ENCODE results near the gene S100A2. TPM values are rescaled to one million over a fixed set of nuclear protein-coding genes. Genes with fewer than 3 reads are reported as not detected.

S100A2 gene
- total and polyA plus RNA-seq, 2 donors (not counting 3 experiments of a cell fraction or from before 2014, with no cell fraction given), result 4.0 to 4.3 TPM

DNA sequence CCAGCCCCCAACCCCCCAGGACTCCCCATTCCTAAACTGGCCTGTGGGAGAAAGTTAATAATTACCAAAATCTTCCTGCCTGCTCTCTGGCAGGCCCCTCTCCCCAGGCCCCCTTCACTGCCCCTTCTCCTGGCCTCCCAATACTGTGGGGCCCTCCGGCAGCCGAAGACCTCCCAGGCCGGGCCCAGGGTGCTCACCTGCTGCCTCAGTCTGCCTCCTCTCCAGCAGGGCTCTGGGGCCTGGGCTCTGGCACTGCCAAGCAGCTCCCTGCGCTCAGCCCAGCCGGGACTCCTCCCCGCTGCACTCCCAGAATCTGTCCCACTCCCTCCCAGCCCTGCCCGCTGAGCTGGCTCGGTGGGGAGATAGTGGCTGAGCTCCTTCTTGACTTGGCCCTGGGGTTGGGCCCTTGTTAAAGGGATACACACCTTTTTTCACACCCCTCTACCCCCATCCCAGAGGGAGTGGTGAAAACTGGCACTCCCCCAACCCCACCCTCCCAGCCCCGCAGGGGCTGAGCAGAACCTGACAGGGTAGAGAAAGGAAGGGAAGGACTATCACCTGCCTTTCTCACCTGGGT, 47.2 kb upstream of the S100A2 start, which contains the start of gene S100A16:
Gene S100A16, minus strand, starts transcription at position 383 of the 577 bp plus-strand sequence. CDS start 4,986 bp downstream, outside the sequence.
- Histone ChIP-seq H3K9ac (replicated peaks; ENCODE audit: extremely low read depth, insufficient read depth, low read length) (peak within 1 kb of the TSS; percentile 70), H3K4me1 (ENCODE audit: control insufficient read depth, extremely low read depth, insufficient read depth, low read length) (peaks cover 24% of the 10 kb centered on the region), H3K4me3 (replicated peaks in 1 of 3; ENCODE audit: insufficient read depth in 1 of 3, low read depth in 1 of 3, low read length in 3 of 3) (peak within 1 kb of the TSS; percentile 32 to 62 (median 37)), H3K27ac (ENCODE audit: insufficient read depth, low read depth, low read length) (peak within 1 kb of the TSS; percentile 42), H3K27me3 (ENCODE audit: control insufficient read depth in 2 of 2, insufficient read depth in 2 of 2, low read length in 2 of 2) (no peaks in the 10 kb centered on the region), H3K4me2 (ENCODE audit: insufficient read depth, low read length) (peak within 1 kb of the TSS; percentile 51), H3K9me1 (replicated peaks; ENCODE audit: control insufficient read depth, extremely low read depth, insufficient read depth, low read length) (no peaks in the 10 kb centered on the region), H4K20me1 (replicated peaks; ENCODE audit: control insufficient read depth, extremely low read depth, insufficient read depth, low read length) (no peaks in the 10 kb centered on the region), H2AFZ (ENCODE audit: low read depth, low read length) (no peak within 1 kb of the TSS), H3K79me2 (ENCODE audit: control insufficient read depth, insufficient read depth, low read length) (peaks cover 31% of the 10 kb centered on the region), H3K9me3 (replicated peaks; ENCODE audit: control insufficient read depth, insufficient read depth, low read length) (no peaks in the 10 kb centered on the region), H3K36me3 (ENCODE audit: control insufficient read depth in 2 of 2, extremely low read depth in 1 of 2, insufficient read depth in 2 of 2, low read length in 2 of 2) (peaks cover 0 to under 1% of the 10 kb centered on the region in 2 experiments)
- TF ChIP-seq, protein P1, sequence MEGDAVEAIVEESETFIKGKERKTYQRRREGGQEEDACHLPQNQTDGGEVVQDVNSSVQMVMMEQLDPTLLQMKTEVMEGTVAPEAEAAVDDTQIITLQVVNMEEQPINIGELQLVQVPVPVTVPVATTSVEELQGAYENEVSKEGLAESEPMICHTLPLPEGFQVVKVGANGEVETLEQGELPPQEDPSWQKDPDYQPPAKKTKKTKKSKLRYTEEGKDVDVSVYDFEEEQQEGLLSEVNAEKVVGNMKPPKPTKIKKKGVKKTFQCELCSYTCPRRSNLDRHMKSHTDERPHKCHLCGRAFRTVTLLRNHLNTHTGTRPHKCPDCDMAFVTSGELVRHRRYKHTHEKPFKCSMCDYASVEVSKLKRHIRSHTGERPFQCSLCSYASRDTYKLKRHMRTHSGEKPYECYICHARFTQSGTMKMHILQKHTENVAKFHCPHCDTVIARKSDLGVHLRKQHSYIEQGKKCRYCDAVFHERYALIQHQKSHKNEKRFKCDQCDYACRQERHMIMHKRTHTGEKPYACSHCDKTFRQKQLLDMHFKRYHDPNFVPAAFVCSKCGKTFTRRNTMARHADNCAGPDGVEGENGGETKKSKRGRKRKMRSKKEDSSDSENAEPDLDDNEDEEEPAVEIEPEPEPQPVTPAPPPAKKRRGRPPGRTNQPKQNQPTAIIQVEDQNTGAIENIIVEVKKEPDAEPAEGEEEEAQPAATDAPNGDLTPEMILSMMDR (IDR thresholded peaks at IDR 0.05; ENCODE audit: extremely low read depth in 1 of 2, insufficient read depth in 1 of 2, low read depth in 1 of 2, low read length in 2 of 2), result no peak
- peak; percentile 34 for TF ChIP-seq POLR2AphosphoS5 (IDR thresholded peaks at IDR 0.05; ENCODE audit: insufficient read depth, low read depth, low read length)
- BruUV-seq (replicated peaks), result no TSS peak
- CTCF ChIA-PET, result interaction anchor here (0.7 to 7.7 kb wide), 7 partner anchors 9 to 103 kb away, joined by 3 to 54 read pairs (median 6); partner anchors contain the start of gene S100A13
- POLR2A ChIA-PET, result interaction anchor here (0.6 to 2.0 kb wide), 4 partner anchors 11 to 41 kb away, joined by 3 to 9 read pairs (median 6); partner anchors contain the start of genes CHTOP, S100A1 and S100A13
- intact Hi-C loops (cut with micrococcal nuclease) (no loop called here), dilution Hi-C loops (cut with MboI; ENCODE audit: extremely low pct_ligation_motif_present, low sequenced_read_pairs) (no loop called here)
- DNase-seq (ENCODE audit: low read depth, low spot score) (peak; percentile 30), FAIRE-seq (peak; percentile 35)
